ENCODE results near the gene PLEKHA1.
A peak's percentile ranks its signal among the peaks of the same experiment; 100 is the strongest.

Gene PLEKHA1

GRCh38 chr10:122347170-122347841 lies 27.2 kb upstream of the PLEKHA1 start:
- no peak for DNase-seq

GRCh38 chr10:122348512-122348911 lies 26.0 kb upstream of the PLEKHA1 start:
- no peak for DNase-seq

- no peak for DNase-seq
These were observed 25.6 kb upstream of the PLEKHA1 start for GRCh38 chr10:122348935-122349361.

GRCh38 chr10:122349758-122350369 lies 24.6 kb upstream of the PLEKHA1 start:
- DNase-seq: no peak

- no peak for DNase-seq
These were observed 23.6 kb upstream of the PLEKHA1 start for GRCh38 chr10:122350893-122351292.

GRCh38 chr10:122352817-122353525 lies 21.5 kb upstream of the PLEKHA1 start:
- no peak for DNase-seq

- no peak for DNase-seq
These were observed 20.1 kb upstream of the PLEKHA1 start for GRCh38 chr10:122354383-122354782.

- DNase-seq: no peak
These were observed 16.8 kb upstream of the PLEKHA1 start for GRCh38 chr10:122357685-122358084.

- no peak for DNase-seq
These were observed 14.9 kb upstream of the PLEKHA1 start for GRCh38 chr10:122359621-122360020.

- no peak for DNase-seq
These were observed 13.5 kb upstream of the PLEKHA1 start for GRCh38 chr10:122361046-122361445.

GRCh38 chr10:122362031-122362592 lies 12.4 kb upstream of the PLEKHA1 start:
- DNase-seq: no peak

- no peak for DNase-seq
These were observed 11.9 kb upstream of the PLEKHA1 start for GRCh38 chr10:122362621-122363020.

- no peak for DNase-seq
These were observed 11.2 kb upstream of the PLEKHA1 start for GRCh38 chr10:122363311-122363710.

- DNase-seq: no peak
These were observed 10.6 kb upstream of the PLEKHA1 start for GRCh38 chr10:122363722-122364463.

- no peak for DNase-seq
These were observed 5.8 kb upstream of the PLEKHA1 start for GRCh38 chr10:122368502-122369254.

GRCh38 chr10:122373108-122373507 lies 1.4 kb upstream of the PLEKHA1 start:
- DNase-seq: no peak

GRCh38 chr10:122373721-122374120 lies 787 bp upstream of the PLEKHA1 start:
- no peak for DNase-seq

- DNase-seq: peak; percentile 77
These were observed 561 bp downstream of the PLEKHA1 start for GRCh38 chr10:122374859-122375678.

- DNase-seq: no peak
These were observed 1.2 kb downstream of the PLEKHA1 start for GRCh38 chr10:122375679-122376160.

GRCh38 chr10:122376364-122376961 lies 2.0 kb downstream of the PLEKHA1 start:
- no peak for DNase-seq

GRCh38 chr10:122379041-122379440 lies 4.5 kb downstream of the PLEKHA1 start:
- no peak for DNase-seq
